Erythroblast (primary cell): ENCODE measurements around the gene PDE6H.

Experiments
- DNase-seq, 2 experiments: peaks; one replicate each; lab custom pipeline; 2025; lab: John Stamatoyannopoulos, UW
- GATA1 ChIP-seq: IDR thresholded peaks from 2 replicates; pipeline ENCODE4 v1.6.1; 2011; ENCODE audit warnings: low read depth, mild to moderate bottlenecking, control low read depth, low read length, moderate library complexity
- POLR2A ChIP-seq: IDR thresholded peaks from 2 replicates; pipeline ENCODE4 v1.6.1; 2011; ENCODE audit warnings: mild to moderate bottlenecking, low read length

PDE6H gene

DNA sequence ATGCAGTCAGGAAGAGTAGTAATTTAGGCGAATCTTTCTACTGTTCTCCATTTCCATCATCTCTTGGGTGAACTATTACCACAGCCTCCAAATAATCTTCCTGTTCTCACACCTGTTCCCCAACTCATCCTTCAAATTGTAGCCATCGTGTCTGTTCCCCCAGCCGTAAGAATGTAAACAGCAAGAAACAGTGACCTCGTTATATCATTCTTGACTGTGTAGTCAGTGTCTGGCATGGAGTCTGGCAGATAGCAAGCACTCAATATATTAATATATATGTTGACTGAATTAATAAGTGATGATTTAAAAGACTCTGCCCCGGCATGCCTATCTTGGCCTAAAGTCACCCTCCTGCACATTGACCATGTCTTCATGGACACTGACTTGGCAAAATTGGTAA lies 20.3 kb downstream of the PDE6H start:
- DNase-seq = no peak
- TF ChIP-seq GATA1 (no peak), POLR2A (no peak)

DNA sequence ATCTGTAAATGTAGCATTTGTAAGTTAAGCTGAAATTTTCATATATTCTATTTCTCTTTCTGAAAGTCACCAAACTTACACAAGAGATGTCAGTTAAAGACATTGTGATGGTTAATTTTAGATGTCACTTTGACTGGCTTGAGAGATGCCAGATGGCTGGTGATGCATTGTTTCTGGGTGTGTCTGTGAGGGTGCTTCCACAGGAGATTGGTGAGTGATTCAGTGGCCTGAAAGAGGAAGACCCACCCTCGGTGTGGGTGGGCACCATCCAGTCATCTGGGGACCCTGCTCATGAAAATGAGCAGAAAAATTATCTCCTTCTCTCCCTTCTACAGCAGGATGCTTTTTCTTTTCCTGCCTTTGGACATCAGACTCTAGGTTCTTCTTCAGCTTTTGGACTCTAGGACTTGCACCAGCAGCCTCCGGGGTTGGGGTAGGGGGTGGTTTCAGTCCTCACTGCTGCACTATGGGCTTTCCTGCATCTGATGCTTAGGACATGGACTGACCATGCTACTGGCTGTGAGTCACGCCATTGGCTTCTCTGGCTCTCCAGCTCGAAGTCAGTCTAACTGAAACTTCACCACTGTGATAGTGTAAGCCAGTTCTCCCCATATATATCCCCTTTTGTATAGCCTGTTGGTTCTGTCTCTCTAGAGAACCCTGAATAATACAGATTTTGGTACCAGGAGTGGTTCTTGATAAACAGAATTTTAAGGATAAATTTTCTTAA lies 20.9 kb downstream of the PDE6H start:
- peak in 1 of 2 experiments; percentile 24 for DNase-seq
- no peak for TF ChIP-seq POLR2A
- TF ChIP-seq GATA1 = no peak

DNA sequence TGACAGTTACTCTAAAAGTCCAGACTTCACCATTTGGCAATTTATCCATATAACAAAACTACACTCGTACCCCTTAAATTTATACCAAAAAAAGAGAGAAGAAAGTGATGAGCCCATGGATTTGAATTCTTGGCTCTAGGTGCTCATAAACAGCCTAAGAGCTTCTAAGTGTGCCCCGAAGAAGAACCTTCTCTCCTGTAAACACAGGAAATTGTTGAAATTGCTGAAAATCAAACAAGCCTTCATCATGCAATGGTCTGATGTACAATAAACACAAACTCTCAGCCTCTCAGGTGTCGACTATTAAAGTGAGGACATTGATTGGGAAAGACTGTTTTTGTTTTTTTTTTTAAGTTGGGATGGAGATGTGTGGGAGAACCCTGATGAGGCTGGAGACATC lies 21.8 kb downstream of the PDE6H start:
- no peak for TF ChIP-seq POLR2A
- TF ChIP-seq GATA1 = no peak
- no peak for DNase-seq

DNA sequence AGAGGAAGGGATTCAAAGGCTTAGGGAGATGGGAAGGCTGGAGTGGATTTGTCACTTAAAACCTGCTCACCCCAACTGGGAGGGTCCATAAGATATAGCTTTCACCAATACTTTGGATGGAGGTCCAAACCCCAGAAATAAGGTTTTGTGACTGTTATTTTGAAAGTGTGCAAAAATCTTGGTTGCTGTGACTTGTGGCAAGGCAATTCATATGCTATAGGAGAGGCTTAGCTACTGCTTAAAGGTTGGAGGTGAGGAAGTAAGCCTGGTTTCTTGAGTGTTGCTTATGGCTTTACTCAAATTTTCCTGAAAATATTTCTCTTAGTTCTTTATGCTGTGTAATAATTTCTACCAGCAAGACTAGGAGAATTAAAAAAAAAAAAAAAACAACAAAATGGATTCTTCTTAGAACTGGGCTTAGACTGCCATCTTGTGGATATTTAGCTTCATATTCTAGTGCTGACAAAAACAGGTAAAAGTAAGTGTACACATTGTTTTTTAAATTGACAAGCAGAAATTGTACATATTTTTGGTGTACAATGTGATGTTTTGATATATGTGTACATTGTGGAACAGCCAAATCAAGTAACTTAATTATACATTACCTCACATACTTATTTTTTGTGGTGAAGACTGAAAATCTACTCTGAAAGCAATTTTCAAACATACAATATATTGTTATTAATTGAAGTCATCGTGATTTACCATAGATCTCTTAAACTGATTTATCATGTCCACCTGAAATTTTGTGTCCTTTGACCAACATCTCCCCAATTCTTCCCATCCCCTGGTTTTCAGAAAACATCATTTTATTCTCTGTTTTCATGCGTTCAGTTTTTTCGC lies 23.0 kb downstream of the PDE6H start:
- no peak for TF ChIP-seq GATA1
- no peak for TF ChIP-seq POLR2A
- DNase-seq = peak; percentile 77 to 85

DNA sequence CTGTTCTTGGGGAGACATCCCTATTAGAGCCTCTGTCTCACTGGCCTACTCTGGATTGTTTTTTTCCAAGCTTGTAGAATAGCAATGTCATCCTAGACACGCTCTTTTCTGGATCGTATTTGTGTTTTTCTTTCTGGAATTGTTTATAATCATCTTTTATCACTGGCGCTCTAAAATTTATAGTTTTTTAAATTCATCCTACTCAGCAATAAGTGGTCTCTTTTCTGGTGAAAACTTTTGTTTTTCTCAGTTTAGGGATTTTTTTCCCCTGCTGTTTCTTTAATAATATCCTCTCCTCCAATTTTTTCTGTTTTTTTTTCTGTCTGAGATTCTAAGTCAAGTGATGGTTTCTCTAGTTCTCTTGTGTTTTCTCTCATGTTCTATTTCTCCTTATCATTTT lies 25.2 kb downstream of the PDE6H start:
- TF ChIP-seq POLR2A = no peak
- no peak for TF ChIP-seq GATA1
- no peak for DNase-seq

DNA sequence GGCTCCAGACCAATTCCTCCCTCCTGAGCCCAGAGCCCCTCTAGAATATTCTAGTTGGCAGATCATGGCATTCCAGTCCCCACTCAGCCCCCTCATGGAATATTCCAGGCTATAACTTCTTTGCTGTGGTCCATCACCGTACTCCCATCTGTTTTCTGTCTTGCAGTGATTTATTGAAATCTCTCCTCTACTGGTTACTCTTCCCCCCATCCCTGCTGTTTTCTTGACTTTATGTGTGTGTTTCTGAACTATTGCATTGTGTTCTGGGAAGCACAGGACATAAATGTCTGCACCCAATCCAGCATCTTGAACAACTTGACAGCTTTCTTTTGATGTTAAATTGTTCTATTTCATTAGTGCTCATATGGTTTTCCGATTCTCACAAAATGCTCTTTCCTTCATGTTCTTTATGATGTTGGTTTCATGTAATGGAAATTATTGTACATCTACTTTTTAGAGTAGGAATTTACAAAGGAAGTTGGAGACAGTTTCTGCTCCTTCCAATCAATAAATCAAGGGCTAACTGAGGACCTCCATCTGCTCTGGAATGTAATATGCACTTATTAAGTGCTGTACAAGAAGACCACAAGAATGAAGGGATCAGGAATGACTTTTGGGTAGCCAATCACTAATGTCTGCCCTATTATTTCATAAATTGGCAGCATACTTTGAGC lies 26.3 kb downstream of the PDE6H start:
- no peak for DNase-seq

GRCh38 chr12:14999695-15000365 lies 27.0 kb downstream of the PDE6H start:
- no peak for TF ChIP-seq GATA1
- TF ChIP-seq POLR2A = no peak
- peak; percentile 80 to 84 for DNase-seq

More for the DNA sequence above, 26.3 kb downstream of the PDE6H start:
- TF ChIP-seq GATA1 (no peak), POLR2A (no peak)

DNA sequence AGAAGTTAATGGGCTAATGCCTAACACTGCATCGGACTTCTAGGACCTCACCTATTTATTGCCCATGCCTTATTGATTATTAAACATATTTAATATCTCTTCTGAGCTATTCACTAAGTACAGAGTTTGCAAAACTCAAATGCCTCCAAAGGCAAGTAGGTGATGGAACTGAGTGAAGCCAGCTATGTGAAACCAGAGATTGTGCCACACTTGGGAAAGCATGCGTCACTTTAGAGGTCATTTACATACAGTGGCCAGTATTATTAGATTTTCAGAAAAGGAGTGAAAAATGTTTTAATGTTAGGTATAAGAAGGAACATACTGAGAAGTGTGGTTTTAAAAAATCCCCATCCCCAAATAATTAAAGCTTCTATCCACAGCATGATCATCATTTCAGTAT lies 27.7 kb downstream of the PDE6H start:
- DNase-seq = no peak
- TF ChIP-seq POLR2A (no peak), GATA1 (no peak)

- TF ChIP-seq POLR2A (no peak), GATA1 (no peak)
- DNase-seq = no peak
Observed at GRCh38 chr12:15001733-15002382, 29.0 kb downstream of the PDE6H start.

GRCh38 chr12:15004421-15004820 lies 31.6 kb downstream of the PDE6H start:
- no peak for DNase-seq
- TF ChIP-seq POLR2A (no peak), GATA1 (no peak)

DNA sequence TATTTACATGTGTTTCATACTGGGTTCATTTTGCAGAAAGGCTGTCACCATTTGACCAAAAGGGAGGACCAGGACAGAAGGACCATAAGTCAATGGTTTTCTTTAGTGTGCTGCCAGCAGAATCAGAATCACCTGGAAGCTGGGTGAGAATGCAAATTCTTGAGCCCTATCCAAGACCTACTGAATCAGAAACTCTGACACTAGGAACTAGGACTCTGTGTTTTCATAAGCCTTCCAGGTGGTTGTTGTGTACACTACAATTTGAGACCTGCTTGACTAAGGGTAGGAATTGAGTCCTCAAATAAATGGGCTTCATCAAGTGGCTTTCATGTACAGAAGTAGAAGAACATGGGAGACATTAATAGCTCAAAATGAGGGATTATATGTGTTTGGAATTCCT lies 32.2 kb downstream of the PDE6H start:
- DNase-seq = no peak

GRCh38 chr12:15007551-15007950 lies 34.7 kb downstream of the PDE6H start:
- DNase-seq = no peak
- TF ChIP-seq GATA1 (no peak), POLR2A (no peak)

More for the DNA sequence above, 32.2 kb downstream of the PDE6H start:
- no peak for TF ChIP-seq GATA1
- TF ChIP-seq POLR2A = no peak

GRCh38 chr12:15011162-15011561 lies 38.3 kb downstream of the PDE6H start:
- no peak for TF ChIP-seq POLR2A
- no peak for TF ChIP-seq GATA1

More at GRCh38 chr12:15011162-15011561, 38.3 kb downstream of the PDE6H start:
- peak in 1 of 2 experiments; percentile 7 for DNase-seq
